GM12873 (cell line): ENCODE results near the gene TRPM2.

Source experiments
- TF ChIP-seq, protein P1 (sequence below): IDR thresholded peaks from 2 replicates; pipeline ENCODE4 v1.5.1; 2012; ENCODE audit warnings: low read depth, mild to moderate bottlenecking, moderate library complexity, low read length, control low read depth; ENCODE audit not compliant: insufficient read depth; ENCODE audit errors: missing control alignments

The TRPM2 gene

DNA sequence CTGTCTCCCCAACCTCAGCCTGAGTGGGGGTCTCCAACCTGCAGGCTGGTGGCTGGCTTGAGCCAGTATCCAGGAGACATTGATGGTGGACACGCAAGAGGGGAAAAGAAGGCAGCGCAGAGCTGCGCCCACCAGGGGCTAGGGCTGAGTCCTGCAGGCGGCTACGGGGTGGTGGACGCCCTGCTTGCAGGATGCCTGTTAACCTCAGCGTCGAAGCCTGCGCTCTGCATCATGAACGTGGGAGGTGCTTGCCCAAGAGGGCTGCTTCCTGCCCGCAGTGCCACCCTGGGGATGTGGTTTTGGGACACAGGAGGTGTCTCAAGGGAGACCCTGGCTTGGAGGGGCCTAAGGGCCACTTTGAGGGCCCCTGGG is 25.8 kb upstream of the TRPM2 start:
- TF ChIP-seq, protein P1, sequence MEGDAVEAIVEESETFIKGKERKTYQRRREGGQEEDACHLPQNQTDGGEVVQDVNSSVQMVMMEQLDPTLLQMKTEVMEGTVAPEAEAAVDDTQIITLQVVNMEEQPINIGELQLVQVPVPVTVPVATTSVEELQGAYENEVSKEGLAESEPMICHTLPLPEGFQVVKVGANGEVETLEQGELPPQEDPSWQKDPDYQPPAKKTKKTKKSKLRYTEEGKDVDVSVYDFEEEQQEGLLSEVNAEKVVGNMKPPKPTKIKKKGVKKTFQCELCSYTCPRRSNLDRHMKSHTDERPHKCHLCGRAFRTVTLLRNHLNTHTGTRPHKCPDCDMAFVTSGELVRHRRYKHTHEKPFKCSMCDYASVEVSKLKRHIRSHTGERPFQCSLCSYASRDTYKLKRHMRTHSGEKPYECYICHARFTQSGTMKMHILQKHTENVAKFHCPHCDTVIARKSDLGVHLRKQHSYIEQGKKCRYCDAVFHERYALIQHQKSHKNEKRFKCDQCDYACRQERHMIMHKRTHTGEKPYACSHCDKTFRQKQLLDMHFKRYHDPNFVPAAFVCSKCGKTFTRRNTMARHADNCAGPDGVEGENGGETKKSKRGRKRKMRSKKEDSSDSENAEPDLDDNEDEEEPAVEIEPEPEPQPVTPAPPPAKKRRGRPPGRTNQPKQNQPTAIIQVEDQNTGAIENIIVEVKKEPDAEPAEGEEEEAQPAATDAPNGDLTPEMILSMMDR = no peak

DNA sequence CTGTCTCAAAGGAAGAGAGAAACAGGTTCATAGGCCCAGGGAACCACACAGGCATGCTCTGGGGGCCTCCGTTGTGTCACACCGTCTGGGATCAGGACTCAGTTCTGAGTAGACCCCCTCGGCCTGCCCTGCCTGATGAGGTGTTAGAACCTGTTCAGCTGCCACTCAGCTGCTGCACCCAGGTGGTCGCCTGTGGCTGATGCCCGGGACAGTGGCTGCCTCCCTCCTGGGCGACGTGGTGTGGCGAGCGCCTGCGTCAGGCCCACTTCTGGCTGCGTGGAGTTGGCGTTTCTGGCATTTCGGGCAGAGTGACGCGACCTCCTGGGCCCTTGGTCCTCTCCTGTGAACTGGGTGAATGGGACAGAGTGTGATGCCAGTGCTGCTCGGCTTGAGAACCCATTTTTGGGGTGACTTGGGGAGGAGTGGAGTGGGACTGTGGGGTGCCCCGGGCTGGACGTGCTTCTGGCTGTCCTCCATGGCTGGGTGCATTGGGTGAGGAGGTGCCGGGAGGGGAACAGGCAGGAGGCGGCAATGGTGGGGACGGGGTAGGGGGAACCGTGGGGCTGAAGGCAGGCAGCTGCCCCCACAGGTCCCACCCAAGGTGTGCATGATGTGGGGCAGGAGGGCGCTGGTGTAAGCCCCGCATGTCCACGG is 25.1 kb upstream of the TRPM2 start:
- TF ChIP-seq, protein P1 = no peak

DNA sequence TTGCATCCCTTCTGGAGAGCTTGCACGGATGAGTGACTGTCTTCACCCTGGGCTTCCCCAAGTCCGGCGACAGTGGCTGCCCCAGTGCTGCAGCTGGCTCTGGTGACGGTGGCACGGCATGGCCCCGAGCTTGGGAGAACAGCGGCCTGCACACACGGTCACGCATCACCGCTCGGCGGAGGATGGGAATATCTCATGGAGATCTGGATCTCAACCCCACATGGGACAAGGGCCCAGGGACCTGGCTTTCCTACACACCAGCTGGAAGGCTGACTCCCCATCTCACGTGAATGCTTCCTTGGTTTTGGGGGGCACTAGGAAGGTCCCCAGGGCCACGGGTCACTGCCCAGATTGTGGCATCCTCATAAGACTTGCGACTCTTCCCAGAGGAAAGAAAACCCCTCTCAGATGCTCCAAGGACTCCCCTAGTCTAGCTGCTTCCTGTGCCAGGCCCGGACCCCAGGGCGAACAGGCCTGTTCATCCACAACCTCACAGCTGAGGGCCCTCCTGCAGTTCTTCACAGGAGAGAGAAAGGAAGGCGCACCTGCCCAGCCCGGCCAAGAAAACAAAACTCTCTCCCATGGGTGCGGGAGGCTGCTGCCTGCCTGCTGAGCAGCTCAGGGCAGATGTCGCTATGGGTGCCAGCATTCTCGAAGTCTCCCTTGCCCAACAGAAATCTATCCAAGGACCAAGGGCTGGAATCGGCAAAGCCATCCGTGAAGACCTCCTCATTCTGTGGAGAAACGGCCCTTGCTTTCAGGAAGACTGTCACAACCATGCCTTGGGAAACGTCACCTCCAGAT is 24.1 kb upstream of the TRPM2 start:
- TF ChIP-seq, protein P1 = no peak

DNA sequence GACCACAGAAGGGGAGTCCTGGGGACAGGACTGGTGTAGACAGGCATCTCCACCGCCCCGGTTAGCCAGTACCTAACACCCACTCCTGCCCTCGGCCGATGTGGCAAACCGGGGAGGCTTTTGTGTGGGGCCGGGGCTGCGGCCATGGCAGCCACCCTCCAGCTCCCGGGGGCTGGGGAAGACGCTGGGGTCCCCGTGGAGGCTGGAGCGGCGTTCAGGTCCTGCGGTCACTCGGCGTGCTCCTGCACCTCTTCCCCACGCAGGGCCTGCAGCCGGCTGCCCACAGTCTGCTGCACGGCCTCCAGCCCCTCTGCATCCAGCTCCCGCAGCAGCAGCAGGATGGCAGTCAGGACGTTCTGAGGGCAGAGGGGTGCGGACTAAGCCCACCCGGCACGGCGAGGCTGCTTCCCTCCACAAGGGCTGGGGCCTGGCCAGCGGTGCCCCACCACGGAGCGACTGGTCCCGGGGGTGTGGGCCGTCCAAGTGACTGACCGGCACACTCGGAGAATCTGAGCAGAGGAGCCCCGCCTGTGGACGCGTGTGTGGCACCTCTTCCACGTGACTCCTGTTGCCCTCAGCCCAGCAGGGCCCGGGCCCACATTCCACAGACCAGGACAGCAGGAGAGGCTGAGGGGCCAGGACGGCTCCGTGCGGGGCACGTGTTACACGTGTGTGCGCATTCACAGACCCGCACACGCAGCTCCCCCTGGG is 23.3 kb upstream of the TRPM2 start:
- TF ChIP-seq, protein P1 = no peak

DNA sequence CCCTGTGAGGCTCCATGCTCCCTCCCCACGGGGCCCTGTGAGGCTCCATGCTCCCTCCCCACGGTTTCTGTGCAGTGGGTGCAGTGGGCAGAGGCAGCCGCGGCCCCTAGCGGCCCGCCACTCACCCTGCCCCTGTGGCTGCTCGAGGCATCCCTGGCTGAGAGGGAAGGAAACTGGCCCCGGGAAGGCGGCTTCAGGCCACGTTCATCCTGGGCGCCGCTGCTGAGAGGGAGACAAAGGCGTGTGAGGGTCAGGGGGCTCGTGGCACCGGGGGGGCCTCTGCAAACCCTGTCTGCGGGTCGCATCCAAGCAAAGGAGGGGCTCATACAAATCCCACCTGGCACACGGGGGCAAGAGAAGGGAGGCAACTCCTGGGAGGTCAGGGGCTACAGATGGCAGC is 22.7 kb upstream of the TRPM2 start:
- TF ChIP-seq, protein P1 = no peak

DNA sequence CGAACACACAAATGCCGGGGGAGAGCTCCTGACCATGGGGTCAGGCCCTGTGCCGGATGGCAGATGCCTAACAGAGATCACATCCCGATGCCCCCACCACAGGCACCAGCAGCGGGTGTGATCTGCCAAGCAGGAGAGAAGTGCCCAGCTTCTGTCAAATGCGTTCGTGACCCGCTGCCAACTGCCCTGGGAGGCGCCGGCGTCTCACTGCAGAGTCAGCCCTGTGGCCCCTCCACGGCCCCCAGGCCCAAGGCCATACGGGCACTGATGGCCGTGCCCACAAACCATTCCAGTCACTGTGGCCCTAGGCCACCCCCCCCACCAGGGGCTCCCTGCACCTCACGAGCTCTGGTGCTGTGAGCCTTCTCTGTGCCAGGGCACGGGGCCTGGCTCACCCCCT is 22.2 kb upstream of the TRPM2 start:
- TF ChIP-seq, protein P1 = no peak

DNA sequence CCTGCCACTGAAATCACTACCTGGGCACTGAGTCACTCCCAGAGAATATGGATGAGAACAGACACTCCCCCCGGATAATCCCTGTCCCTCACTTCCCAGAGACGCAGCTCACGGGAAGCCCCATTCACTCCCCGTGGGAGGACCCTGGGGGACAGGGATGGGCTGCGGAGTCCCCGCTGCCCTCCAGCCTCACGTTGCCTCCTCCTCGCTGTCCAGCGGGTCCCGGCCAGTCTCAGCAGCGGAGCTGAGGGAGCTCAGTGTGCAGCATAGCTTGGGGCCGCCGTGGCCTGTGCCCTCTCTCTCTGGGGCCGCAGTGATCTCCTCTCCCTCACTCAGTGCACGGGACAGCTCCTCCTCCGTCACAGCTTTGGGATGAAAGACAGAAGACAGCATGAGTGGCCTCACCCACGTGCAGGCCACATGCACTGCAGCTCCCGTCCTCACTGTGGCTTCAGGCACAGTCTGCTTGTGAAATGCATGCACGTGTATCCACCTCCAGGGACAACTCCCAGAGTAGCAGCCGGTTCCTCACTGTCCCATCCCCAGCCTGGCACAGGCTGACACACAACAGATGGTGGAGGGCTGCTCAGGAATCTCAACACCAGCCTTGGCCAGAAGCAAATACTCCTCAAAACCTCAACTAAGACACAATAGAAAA is 21.6 kb upstream of the TRPM2 start:
- TF ChIP-seq, protein P1 = no peak
